ENCODE data around the gene DACT3.

DNA sequence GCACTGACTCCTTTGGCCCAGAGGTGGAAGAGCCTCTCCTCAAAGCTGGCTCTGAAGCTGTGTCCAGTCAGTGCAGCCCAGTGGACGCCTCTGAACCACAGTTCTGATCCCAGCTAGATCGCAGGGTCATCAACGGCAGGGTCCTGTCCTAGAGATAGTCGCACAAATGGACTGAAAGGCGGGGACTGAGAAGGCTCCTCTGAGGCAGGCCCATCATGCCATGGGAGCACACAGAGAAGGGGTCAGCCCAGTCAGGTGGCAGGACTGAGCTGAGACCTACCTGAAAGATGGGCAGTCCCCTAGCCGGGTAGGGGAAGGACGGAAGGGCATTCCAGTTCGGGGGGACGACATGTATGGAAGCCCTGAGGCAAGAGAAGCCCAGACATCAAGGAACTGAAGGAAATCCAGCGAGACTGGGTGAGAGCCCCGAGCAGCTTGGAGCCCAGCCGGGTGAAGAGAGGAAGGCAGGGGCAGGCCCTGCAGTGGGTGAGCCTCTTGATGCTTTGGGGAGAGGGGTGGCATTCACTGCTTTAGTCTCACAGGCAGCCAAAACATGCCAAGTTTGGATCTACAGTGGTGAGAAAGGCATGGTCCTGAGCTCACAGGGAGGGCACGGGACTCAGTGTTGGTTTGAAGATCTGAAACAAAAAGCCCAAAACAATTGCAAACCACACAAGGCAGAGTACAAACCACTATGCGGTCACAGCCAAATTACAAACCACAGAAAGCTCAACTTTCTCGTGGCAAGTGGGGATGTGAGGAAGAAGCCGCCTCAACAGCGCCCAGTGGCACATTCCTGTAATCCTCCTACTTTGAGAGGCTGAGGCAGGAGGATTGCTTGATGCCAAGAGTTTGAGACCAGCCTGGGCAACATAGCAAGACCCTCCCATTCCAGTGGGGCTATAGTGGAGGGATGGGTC, 49.9 kb downstream of the DACT3 start:
- no peak for TF ChIP-seq POLR2AphosphoS5 (IDR thresholded peaks at IDR 0.05; ENCODE audit: insufficient read depth in 1 of 2, low read depth in 1 of 2)
- no peak for TF ChIP-seq POLR2A (IDR thresholded peaks at IDR 0.05)
